Activated T-cell treated with anti-CD3 and anti-CD28 coated beads for 1 hour (primary cell): ENCODE data around the gene PKP3.
"Not testable (repeated sequence)": the region's sequence is repeated elsewhere in the genome, so short reads cannot be mapped to it uniquely, and the experiment has no call there.

Experiments
- DNase-seq: peaks from one replicate; pipeline ENCODE4 v3.0.0-alpha.2; 2020; ENCODE audit warnings: low read depth

The PKP3 gene

DNA sequence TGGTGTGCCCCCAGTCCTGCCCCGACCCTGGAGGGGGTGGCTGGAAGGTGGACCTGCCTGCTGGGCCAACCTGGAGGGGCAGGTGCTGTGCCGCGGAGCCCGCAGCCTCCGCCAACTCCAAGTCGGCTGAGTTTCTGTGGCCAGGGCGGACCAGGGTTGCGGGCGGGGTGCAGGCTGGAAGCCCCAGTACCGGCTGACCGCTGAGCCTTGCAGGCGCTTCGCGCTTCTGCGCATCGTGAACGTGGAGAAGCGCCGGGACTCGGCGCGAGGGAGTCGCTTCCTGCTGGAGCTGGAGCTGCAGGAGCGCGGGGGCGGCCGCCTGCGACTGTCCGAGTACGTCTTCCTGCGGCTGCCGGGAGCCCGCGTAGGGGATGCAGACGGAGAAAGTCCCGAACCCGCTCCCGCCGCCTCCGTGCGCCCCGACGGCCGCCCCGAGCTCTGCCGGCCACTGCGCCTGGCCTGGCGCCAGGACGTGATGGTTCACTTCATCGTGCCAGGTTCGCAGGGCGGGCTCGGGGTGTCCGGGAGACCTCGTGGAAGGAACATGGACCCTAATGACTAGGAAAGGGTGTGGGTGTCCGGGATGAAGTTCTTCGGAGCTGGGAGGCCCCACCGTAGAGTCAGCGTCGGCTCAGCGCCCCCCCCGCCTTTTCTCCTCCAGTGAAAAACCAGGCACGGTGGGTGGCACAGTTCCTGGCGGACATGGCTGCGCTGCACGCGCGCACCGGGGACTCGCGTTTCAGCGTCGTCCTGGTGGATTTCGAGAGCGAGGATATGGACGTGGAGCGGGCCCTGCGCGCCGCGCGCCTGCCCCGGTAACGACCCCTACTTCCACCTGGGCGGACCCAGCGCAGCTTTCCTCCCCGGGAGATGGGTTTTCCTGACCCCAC is 14.6 kb upstream of the PKP3 start:
- DNase-seq, result no peak

DNA sequence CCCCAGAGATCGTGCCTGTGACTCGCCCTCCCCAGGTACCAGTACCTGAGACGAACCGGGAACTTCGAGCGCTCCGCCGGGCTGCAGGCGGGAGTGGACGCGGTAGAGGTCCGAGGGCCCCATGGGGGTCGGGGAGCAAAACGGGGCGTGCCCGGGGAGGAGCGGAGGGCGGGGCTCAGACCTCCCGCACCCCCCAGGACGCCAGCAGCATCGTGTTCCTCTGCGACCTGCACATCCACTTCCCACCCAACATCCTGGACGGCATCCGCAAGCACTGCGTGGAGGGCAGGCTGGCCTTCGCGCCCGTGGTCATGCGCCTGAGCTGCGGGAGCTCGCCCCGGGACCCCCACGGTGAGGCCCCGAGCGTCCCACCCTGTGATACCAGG is 13.9 kb upstream of the PKP3 start:
- DNase-seq, result no peak

DNA sequence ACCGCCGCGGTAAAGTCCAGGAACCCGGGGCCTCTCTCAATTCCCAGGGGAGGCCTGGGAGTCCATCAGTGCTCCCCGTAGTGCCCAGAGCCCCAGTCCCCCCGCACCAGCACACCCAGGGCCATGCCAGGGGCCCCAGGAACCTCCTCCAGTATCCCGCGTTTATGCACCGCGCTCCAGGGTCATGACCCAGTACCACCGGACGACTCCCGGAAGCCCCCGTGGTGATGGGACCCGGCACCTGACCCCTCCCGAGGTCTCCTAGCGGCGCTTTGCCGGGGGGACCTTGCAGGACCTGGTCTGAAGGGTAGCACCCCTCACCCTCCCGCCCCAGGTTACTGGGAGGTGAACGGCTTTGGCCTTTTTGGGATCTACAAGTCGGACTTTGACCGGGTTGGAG is 13.5 kb upstream of the PKP3 start:
- DNase-seq, result no peak

DNA sequence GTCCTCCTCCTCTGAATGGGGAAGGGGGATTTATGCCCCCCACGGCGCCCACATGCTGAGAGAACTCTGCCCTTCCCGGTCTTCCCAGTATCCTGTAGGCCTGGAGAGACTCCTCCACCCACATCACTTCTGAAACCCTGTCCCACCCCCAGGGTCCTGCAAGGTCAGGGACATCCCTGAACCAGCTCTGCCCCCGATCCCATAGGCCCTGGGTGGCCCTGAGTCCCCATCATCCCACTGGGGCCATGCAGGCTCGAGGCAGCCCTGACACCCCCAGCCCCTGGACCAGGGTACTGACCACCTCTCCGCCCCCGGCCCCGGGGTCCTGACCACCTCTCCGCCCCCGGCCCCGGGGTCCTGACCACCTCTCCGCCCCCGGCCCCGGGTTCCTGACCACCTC is 13.0 kb upstream of the PKP3 start:
- DNase-seq, result no peak

DNA sequence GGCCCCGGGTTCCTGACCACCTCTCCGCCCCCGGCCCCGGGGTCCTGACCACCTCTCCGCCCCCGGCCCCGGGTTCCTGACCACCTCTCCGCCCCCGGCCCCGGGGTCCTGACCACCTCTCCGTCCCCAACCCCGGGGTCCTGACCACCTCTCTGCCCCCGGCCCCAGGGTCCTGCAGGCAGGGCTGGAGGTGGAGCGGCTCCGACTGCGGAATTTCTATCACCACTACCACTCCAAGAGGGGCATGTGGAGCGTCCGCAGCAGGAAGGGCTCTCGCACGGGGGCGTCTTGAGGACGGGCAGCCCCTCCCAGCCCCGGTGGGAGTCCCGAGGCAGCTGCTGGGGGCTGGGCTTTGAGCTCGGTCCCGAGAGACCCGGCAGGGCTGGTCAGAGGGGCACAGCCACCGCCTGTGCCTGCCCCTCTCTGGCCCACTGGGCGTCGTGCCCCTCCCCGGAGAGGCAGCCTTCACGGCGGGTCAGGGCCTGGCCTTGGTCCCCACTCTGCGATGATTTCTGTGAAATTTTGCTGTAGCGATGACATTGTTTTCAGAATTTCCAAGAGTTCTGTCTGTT is 12.4 kb upstream of the PKP3 start:
- no peak for DNase-seq

DNA sequence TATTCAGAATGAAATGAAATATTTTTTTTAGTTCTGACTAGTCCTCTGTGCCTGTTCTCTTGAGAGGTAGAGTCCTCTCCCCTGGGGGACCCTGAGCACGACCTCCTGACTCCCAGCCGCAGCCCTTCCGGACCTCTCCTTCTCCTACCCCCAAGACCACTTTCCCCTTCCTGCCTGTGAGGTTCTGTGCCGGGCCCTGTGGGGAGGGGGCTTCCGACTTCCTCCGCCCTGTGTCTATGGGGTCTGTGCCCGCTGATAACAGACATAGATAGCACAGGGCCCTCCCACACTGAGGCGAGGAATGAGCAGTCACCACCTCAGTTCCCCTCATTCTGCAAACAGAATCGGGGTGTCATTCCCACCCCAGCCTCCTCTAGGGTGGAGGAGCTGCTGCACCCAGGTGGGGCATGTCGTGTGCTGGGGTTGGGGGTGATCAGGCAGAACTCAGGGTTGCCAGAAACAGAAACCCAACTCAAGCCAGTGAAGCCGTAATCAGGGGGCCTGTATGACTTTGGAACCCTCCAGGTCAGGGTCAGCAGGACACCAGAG is 11.9 kb upstream of the PKP3 start:
- DNase-seq, result no peak

DNA sequence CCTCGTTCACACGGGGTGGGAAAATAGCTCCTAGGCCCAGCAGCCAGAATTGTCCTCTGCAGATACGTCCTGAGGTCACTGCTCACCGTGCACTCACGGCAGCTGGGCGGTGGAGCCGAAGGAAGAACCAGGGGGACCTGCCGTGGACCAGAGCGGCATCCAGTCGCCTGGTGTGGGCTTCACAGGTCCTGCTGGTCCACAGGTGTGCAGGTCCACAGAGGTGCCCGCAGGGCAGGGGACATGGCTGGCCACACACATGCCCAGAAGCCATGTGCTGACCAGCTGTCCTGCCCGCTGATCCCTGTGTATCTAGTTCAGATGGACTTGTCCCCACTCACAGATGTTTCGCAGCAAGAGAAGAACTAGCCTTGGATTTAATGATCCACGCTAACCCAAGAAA is 10.6 kb upstream of the PKP3 start:
- no peak for DNase-seq

DNA sequence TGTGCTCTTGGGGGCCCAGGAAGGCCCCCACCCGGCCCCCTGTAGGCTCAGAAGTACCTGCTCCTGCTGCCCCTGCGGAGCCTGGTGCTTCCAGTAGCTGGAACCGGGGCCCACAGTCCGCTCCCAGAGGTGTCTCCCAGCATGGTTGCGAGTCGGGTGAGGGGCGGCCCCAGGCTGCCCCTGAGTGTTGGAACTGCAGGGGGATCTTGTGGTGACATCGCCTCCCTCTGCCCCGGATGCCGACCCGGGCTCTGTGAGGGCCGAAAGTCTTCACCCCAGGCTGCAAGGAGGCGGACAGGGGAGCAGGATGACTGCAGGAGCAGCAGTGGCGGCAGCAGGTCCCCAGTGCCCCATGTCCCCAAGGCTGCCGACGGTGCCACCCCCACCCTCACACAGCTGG is 9.5 kb upstream of the PKP3 start:
- DNase-seq, result no peak

DNA sequence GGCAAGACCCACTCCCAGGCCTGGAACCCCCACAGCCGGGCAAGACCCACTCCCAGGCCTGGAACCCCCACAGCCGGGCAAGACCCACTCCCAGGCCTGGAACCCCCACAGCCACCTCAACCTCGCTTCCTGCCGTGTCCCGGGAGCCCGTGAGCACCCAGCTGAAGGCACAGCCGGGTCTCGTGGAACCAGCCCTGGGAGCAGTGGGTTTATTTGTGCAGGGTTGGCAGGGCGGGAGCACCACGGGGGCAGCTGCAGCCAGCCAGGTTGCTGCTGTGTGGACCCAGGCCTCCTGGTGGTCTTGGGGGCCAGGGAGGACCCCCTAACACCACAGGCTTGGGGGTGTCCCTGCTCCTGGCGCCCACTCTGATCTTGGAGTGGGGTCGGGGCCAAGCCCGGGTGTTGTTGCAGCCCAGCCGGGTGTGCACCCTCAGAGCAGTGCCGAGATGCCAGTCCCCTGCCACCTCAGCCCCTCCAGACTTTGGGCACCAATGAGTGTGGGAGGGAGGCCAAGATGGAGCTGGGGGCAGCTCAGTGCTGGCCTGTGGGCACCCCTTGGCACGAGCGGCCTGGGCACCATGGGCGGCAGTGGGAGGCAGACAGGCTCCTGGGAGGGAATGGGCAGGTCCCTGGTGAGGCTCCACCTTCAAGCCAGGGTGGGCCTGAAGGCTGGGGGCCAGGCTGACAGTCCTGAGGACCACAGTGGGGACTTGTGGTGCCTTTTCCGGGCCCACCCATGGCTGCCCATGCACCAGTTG is 8.2 kb upstream of the PKP3 start:
- no peak for DNase-seq

DNA sequence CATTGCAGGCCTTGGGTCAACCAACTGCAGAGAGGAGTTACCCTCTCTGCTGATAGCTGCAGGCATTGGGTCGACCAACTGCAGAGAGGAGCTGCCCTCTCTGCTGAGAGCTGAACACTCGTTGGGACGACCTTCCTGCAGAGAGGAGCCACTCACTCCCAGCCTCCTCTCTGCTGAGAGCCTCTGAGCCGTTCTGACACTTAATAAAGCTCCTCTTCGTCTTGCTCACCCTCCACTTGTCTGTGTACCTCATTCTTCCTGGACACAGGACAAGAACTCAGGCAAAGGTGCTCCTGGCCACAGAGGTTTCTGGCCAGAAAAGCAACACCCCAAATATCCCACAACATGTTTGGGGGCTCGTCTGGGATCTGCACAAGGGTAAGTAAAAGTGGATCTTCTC is 7.5 kb upstream of the PKP3 start:
- DNase-seq, result no peak

DNA sequence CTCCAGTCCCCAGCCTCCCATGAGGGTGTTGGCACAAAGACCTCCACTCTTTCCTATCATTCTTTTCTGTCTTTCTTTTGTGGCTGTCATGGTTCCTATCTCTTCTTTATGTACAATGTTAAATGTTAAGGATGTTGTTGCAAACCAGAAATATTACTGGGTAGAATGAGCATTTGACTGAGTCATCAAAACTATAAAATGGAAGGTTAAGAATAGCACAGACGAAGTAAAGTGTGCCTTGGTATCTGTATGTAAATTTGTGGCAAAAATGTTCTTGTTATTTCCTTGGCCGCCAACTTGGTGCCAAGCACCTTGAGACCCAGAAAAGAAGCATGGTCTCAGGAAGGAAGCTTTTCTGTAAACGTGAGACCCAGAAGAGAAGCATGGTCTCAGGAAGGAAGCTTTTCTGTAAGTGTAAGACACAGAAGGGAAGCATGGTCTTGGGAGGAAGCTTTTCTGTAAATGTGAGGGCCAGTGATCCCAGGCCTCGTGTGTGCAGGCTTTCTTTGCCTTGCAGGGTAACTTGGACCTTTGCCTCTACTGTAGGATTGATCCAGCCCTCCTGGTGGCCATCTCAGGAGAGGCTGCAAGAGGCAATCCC is 6.7 kb upstream of the PKP3 start:
- no peak for DNase-seq

DNA sequence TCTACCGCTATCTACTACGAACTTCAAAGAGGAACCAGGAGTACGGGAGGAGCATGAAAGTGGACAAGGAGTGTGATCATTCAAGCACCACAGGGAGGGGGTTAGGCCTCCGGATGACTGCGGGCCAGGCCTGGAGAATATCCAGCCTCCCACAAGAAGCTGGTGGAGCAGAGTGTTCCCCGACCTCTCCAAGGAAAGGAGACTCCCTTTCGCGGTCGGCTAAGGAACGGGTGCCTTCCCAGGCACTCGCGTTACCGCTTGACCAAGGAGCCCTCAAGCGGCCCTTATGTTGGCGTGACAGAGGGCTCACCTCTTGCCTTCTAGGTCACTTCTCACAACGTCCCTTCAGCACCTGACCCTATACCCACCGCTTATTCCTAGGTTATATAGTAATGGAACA is 4.6 kb upstream of the PKP3 start:
- DNase-seq, result not testable (repeated sequence)

DNA sequence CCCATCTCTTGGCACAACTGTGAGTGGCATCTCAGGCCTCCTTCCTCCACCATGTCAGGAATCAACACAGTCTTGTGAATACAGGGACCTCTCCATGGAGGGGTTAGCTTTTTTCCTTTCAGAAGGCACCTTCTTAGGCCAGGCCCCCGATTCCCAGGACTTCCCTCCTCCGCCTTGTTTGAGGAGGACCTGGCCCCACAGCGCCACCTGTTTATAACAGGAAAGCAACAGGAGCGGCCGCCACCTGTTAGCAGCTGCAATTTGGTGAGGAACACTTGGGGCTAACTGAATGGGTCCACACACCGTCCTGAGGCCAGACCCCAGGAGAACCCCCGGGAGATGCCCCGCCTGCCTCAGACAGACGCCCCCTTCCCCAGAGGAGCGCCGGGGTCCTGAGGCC is 3.8 kb upstream of the PKP3 start:
- DNase-seq, result no peak

DNA sequence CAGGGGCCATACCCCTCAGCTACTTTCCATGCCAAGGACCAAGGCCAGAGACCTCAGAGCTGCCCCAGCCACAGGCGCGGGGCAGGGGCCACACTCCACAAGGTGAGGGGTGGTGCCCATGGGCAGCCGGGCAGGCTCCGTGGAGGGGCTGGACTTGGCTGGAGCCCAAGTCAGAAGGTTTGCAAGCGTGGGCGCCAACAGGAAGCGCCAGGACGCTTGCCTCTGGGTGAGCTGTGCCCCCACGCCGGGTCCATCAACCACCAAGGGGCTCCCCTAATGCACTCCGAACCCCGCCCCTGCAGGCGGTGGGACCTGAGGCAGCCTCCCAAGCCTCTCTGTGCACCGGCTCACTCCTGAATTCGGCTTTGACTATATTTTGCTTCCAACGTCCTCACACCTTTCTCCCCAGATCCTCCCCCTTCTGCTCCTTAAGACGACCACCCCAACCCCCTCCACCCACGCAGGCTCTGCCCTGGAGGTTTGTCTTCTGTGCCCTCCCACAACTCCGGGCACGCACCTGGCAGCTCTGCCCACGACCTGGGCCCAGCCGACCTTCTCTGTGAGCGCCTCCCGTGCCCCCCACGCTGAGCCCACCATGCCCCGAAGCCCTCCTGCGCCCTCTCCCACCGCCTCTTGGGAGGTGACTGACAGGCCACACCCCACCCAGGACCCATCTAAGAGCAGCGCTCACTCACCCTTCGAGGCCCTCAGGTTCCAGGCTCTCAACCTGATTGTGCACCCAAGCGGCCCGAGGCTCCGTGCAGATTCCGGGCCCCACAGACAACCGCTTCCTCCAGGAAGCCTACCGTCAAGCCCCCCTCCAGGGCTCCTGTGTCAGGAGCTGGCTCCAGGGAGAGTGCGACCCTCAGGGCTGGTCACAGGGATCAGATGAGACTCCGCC is 2.6 kb upstream of the PKP3 start:
- DNase-seq, result no peak

DNA sequence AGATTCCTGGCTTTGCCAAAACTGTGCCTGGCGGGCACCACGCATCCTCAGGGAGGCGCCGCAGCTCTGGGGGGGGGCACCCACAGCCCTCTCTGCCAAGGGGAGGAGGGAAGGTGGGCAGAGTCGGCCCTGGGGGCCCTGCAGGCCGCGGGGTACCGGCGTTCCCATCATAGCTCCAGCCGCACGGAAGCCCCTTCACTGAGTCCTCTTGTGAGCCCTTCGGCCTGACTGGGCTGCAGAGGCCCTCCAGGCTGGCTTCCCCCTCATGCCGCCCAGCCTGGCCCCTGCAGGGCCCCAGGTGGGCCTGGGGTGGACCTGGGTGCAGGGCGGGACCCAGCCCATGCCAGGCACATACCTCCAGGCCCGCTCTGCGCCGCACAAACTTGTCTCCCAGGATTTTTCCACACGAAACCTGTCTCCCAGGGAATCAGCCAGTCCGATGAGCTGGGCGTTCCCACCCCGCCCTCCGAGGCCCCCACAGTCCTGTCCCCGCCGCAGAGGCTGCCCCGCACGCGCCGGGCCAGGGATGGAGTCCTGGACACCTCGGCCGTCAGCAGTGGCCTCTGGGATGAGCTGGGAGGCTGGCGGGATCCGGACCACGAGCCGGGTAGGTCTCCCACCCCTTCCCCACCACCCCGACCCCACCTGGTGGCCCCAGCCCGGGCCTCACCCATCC is 1.8 kb upstream of the PKP3 start:
- DNase-seq, result no peak

DNA sequence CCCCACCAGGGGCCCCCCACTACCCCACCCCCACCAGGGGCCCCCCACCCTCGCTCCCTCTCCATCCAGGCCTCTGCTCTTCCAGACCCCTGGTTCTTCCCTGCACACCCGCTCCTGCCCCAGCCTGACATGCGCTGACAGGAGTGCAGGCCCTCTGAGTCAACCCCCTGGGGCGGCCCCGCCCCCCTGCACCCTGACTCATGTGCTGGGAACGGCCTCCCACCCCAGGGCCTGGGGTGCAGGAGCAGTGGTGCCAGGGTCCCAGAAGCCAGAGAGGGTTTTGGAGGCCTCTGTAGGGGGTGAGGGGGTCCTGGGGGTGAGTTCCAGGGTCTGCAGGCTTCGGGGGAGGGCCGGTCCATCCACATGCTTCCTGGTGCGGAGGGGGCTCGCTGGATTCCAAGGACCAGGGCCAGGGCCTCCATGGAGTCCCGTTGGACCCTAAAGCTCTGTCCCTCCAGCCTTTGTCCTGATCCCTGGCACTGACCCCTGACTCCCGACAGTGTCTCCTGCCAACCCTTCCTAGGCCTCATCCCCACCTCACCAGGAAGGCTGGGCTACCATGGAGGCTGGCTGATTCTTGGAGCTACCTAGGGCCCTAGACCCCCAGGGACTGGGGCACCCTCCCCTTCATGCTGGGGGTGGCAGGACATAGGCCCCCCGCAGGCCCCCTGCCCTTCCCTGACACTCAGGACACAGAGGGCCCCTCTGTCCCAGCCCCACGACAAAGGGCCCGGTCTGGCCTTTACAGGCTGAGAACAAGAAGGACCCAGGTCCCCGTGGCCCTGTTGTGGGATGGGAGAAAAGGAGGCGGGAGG is 583 bp upstream of the PKP3 start:
- no peak for DNase-seq

DNA sequence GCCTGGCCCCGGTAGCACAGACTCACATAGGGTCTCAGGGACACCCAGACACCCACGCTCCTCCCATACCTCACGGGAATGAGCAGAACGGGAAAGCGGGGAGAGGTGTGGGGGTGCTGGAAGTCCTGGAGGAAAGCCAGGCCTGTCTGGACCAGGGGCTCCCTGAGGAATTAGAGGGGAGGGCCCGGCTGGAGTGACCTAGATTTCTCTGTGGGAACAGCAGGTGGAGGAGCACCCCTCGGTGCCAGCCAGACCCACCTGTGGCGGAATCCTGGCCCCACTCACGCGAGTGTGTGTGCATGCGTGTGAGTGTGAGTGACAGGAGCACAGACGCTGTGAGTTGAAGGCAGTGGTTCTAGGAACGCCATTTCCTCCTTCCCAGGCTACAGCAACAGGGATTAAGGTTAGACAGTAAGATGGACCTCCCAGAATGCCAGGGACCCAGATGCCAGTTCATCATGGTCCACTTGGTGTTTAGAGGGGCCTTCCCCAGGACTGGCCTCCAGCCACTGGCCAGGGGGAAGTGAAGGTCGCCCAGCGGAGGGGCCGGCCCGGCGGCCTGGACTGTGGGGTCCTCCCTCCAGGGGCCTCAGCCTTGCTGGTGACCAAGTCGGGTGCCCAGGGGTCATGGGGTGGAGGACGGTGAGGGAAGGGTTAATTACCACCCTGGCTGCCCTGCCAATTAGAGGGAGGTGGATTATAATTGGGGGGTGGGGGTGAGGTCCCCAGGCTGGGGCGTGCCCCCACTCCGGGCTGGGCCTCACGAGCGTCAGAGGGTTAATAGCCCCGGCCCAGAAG is 1.0 kb downstream of the PKP3 start:
- no peak for DNase-seq

DNA sequence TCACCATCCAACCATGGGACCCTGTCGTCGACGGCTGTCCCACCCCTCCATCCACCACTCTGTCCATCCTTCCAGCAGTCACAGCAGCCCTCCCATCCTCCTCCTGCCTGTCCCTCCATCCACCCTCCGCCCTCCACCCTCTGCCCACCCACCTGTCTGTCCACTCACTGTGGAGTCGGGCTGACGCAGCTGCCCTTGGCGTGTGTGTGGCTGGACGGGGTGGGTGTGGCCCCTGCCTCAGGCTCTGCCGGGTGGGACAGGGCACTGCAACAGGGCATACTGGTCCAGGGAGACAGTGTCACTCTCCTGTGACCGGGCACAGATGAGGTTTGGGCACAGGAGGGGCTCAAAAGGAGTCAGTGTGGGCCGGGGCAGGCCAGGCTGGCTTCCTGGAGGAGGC is 1.9 kb downstream of the PKP3 start:
- DNase-seq, result no peak

DNA sequence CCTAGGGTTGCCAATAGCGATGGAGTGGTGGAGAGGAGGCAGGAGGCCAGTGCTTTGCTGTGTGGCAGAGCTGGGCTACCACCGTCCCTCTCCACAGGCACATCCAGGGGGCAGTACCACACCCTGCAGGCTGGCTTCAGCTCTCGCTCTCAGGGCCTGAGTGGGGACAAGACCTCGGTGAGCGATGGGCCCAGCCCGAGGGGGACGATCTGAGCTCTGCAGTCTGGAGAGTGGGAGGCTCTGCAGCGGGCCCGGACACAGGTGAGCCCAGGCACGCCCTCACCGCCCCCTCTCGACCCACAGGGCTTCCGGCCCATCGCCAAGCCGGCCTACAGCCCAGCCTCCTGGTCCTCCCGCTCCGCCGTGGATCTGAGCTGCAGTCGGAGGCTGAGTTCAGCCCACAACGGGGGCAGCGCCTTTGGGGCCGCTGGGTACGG is 2.5 kb downstream of the PKP3 start:
- DNase-seq, result no peak
